ENCODE results near the gene KAT8. TPM values are rescaled to one million over a fixed set of nuclear protein-coding genes. Genes with fewer than 3 reads are reported as not detected.

Gene KAT8
- total and polyA plus RNA-seq, 2 of the 13 experiments (the other 11 are each of a cell fraction or from before 2014, with no cell fraction given), result 79.0 to 84.2 TPM

GRCh38 chr16:31179747-31180459 lies 62.4 kb downstream of the KAT8 start, which contains the start of gene FUS (continued):
- TF ChIP-seq ZNF816 (CRISPR knock-in tag; IDR thresholded peaks at IDR 0.05; ENCODE audit: borderline replicate concordance) (peak; percentile 86), ZXDC (CRISPR knock-in tag; IDR thresholded peaks at IDR 0.05) (no peak; the same call in 1 of the 2 replicates), RERE (CRISPR knock-in tag; IDR thresholded peaks at IDR 0.05; ENCODE audit: low read depth) (no peak), MYC (CRISPR knock-in tag; IDR thresholded peaks at IDR 0.05; ENCODE audit: borderline replicate concordance) (peak; percentile 53; the same call in 1 of the 2 replicates), PRDM15 (CRISPR knock-in tag; IDR thresholded peaks at IDR 0.05) (no peak), TEF (CRISPR knock-in tag; IDR thresholded peaks at IDR 0.05) (peak; percentile 52; the same call in 1 of the 2 replicates), GFI1 (CRISPR knock-in tag; IDR thresholded peaks at IDR 0.05; ENCODE audit: borderline replicate concordance) (peak; percentile 84), ZNF468 (CRISPR knock-in tag; IDR thresholded peaks at IDR 0.05) (no peak; the same call in 1 of the 2 replicates), ZNF101 (CRISPR knock-in tag; IDR thresholded peaks at IDR 0.05; ENCODE audit: borderline replicate concordance, low read depth) (no peak), GPN1 (CRISPR knock-in tag; IDR thresholded peaks at IDR 0.05; ENCODE audit: borderline replicate concordance) (peak; percentile 95), ZNF619 (CRISPR knock-in tag; IDR thresholded peaks at IDR 0.05) (peak; percentile 53; the same call in 1 of the 2 replicates), ZNF30 (CRISPR knock-in tag; IDR thresholded peaks at IDR 0.05) (0 out of 2 replicates have a peak, but pooled peaks have one; percentile 96), ZNF12 (CRISPR knock-in tag; IDR thresholded peaks at IDR 0.05) (peak; percentile 77; the same call in 1 of the 2 replicates), FOSL2 (CRISPR knock-in tag; IDR thresholded peaks at IDR 0.05) (peak; percentile 58), THYN1 (CRISPR knock-in tag; IDR thresholded peaks at IDR 0.05; ENCODE audit: borderline replicate concordance, low read depth) (no peak; the same call in none of the 2 replicates)

Data from HepG2 (cell line).